ENCODE results near the gene EIF4G1. TPM values are rescaled to one million over a fixed set of nuclear protein-coding genes. Genes with fewer than 3 reads are reported as not detected.

The EIF4G1 gene
- total RNA-seq, 1 donor from 2014 or later = 137 TPM

DNA sequence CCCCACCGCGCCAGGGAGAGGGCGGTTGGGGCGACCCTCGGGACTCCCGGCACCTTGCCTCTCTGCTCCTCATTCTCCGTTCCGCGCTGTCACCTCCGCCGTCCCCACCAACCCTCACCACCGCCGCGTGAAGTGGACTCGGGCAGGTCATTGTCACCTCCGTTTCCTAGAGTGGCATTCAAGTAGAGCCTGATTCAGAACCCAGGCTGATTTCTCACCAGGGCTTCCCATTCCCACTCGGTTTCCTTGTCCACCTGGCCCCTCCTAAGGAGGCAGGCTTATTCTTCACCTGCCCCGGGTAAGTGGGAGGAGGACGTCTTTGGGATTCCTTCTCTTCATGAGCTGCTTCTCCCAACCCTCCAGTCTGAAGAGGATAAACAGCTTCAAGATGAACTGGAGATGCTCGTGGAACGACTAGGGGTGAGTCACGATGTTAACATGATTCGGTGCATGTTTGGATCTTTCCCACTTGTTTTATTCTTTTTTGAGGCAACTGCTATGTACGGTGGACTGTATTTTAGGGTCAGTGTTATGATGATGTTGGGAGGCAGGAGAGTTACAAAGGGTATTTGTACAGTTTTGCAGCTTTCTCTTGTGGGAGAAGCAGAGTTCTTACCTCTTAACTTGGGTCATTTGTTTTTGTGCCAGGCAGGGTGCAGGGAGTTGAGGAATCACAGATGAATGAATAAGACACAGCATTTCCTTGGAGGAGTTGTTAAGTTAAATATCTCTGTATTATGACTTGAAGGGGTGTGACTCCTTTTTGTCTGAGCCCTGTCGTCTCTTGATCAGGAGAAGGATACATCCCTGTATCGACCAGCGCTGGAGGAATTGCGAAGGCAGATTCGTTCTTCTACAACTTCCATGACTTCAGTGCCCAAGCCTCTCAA lies 14.7 kb upstream of the EIF4G1 start:
- H3K79me2 ChIP-seq (ENCODE audit: low read depth) = peaks cover 32% of the 10 kb centered on the region
- H3F3A ChIP-seq (ENCODE audit: low read depth) = peaks cover 9% of the 10 kb centered on the region
- H3K9ac ChIP-seq = peak overlapping the region; percentile 92
- H3K27ac Mint-ChIP-seq = peak overlapping the region; percentile 22
- H2AFZ ChIP-seq (replicated peaks) = peak overlapping the region; percentile 57
- no peak overlapping the region for H3K27ac ChIP-seq
- no peaks in the 10 kb centered on the region for H3K9me3 Mint-ChIP-seq
- DNase-seq (ENCODE audit: low spot score) = no peak
- H3K4me1 ChIP-seq = peaks cover 8% of the 10 kb centered on the region
- H3K4me2 ChIP-seq = peak overlapping the region; percentile 88
- peak overlapping the region; percentile 87 for H3K4me3 ChIP-seq
- H3K36me3 ChIP-seq = peaks cover under 1% of the 10 kb centered on the region
- H3K4me1 Mint-ChIP-seq = peaks cover 17% of the 10 kb centered on the region
- peaks cover 2% of the 10 kb centered on the region for H3K27me3 Mint-ChIP-seq (ENCODE audit: insufficient read depth, low read depth)
- TF ChIP-seq EZH2 (IDR thresholded peaks at IDR 0.05) (no peak), EZH2phosphoT487 (IDR thresholded peaks at IDR 0.05) (no peak)
- TF ChIP-seq, protein P1, sequence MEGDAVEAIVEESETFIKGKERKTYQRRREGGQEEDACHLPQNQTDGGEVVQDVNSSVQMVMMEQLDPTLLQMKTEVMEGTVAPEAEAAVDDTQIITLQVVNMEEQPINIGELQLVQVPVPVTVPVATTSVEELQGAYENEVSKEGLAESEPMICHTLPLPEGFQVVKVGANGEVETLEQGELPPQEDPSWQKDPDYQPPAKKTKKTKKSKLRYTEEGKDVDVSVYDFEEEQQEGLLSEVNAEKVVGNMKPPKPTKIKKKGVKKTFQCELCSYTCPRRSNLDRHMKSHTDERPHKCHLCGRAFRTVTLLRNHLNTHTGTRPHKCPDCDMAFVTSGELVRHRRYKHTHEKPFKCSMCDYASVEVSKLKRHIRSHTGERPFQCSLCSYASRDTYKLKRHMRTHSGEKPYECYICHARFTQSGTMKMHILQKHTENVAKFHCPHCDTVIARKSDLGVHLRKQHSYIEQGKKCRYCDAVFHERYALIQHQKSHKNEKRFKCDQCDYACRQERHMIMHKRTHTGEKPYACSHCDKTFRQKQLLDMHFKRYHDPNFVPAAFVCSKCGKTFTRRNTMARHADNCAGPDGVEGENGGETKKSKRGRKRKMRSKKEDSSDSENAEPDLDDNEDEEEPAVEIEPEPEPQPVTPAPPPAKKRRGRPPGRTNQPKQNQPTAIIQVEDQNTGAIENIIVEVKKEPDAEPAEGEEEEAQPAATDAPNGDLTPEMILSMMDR (IDR thresholded peaks at IDR 0.05) = no peak
- H4K20me1 ChIP-seq (ENCODE audit: low read depth) = peaks cover 20% of the 10 kb centered on the region
- peaks cover 3% of the 10 kb centered on the region for H3K27me3 ChIP-seq
- H3K4me3 Mint-ChIP-seq = peak overlapping the region; percentile 97
- H3K36me3 Mint-ChIP-seq = peaks cover 19% of the 10 kb centered on the region
- H3K9me3 ChIP-seq (ENCODE audit: low read depth) = no peaks in the 10 kb centered on the region

GRCh38 chr3:184300378-184300720 lies 14.1 kb upstream of the EIF4G1 start:
- Histone ChIP-seq H3K36me3 (peaks cover 3% of the 10 kb centered on the region), H3K9ac (peak overlapping the region; percentile 92)

GRCh38 chr3:184305577-184305976 lies 8.8 kb upstream of the EIF4G1 start:
- H3K4me3 Mint-ChIP-seq = no peak overlapping the region

More at GRCh38 chr3:184300378-184300720, 14.1 kb upstream of the EIF4G1 start:
- H3K27ac ChIP-seq = no peak overlapping the region
- peaks cover 17% of the 10 kb centered on the region for H3K4me1 Mint-ChIP-seq
- peak overlapping the region; percentile 97 for H3K4me3 Mint-ChIP-seq
- H3K27me3 ChIP-seq = peaks cover 3% of the 10 kb centered on the region
- peaks cover 2% of the 10 kb centered on the region for H3K27me3 Mint-ChIP-seq (ENCODE audit: insufficient read depth, low read depth)
- H3K27ac Mint-ChIP-seq = no peak overlapping the region
- H3K9me3 ChIP-seq (ENCODE audit: low read depth) = no peaks in the 10 kb centered on the region
- peak overlapping the region; percentile 88 for H3K4me2 ChIP-seq
- H4K20me1 ChIP-seq (ENCODE audit: low read depth) = peaks cover 20% of the 10 kb centered on the region
- H3K4me1 ChIP-seq = peaks cover 8% of the 10 kb centered on the region
- no peak for DNase-seq (ENCODE audit: low spot score)
- no peaks in the 10 kb centered on the region for H3K9me3 Mint-ChIP-seq
- peaks cover 21% of the 10 kb centered on the region for H3K36me3 Mint-ChIP-seq
- H3F3A ChIP-seq (ENCODE audit: low read depth) = peaks cover 9% of the 10 kb centered on the region
- TF ChIP-seq EZH2 (IDR thresholded peaks at IDR 0.05) = no peak
- TF ChIP-seq, protein P1 (IDR thresholded peaks at IDR 0.05) = no peak
- no peak for TF ChIP-seq EZH2phosphoT487 (IDR thresholded peaks at IDR 0.05)
- peaks cover 32% of the 10 kb centered on the region for H3K79me2 ChIP-seq (ENCODE audit: low read depth)
- H2AFZ ChIP-seq (replicated peaks) = no peak overlapping the region
- peak overlapping the region; percentile 87 for H3K4me3 ChIP-seq

More at GRCh38 chr3:184305577-184305976, 8.8 kb upstream of the EIF4G1 start:
- Mint-ChIP-seq H3K4me1 (peaks cover 1% of the 10 kb centered on the region), H3K36me3 (peaks cover 58% of the 10 kb centered on the region), H3K9me3 (no peaks in the 10 kb centered on the region), H3K27ac (no peak overlapping the region), H3K27me3 (ENCODE audit: insufficient read depth, low read depth) (no peaks in the 10 kb centered on the region)
- Histone ChIP-seq H2AFZ (replicated peaks) (no peak overlapping the region), H3K9me3 (ENCODE audit: low read depth) (no peaks in the 10 kb centered on the region), H3K4me3 (no peak overlapping the region), H3K79me2 (ENCODE audit: low read depth) (peaks cover 17% of the 10 kb centered on the region), H3K9ac (no peak overlapping the region), H3K27ac (no peak overlapping the region), H3F3A (ENCODE audit: low read depth) (peaks cover 3% of the 10 kb centered on the region), H3K4me2 (no peak overlapping the region), H4K20me1 (ENCODE audit: low read depth) (peaks cover 8% of the 10 kb centered on the region), H3K27me3 (no peaks in the 10 kb centered on the region), H3K4me1 (no peaks in the 10 kb centered on the region), H3K36me3 (peaks cover 3% of the 10 kb centered on the region)
- no peak for DNase-seq (ENCODE audit: low spot score)
- TF ChIP-seq, protein P1 (IDR thresholded peaks at IDR 0.05) = peak; percentile 31
- no peak for TF ChIP-seq EZH2phosphoT487 (IDR thresholded peaks at IDR 0.05)

Data from neural progenitor cell (in vitro differentiated cells).